Right renal cortex interstitium (tissue), 3 donors: Measurements from ENCODE around the gene MRE11. TPM values are rescaled to one million over a fixed set of nuclear protein-coding genes. Genes with fewer than 3 reads are reported as not detected.
"Not testable (repeated sequence)": the region's sequence is repeated elsewhere in the genome, so short reads cannot be mapped to it uniquely, and the experiment has no call there.

ENCODE experiments used
- DNase-seq, 3 donors: peaks; one replicate each; pipeline ENCODE4 v3.0.0-alpha.2; 2013; ENCODE audit warnings: low read depth in 3 of 3, low spot score in 2 of 3
- polyA plus RNA-seq, 3 donors: library from polyadenylated mRNA; unstranded; fragments of 120-200 nt; gene quantifications; one replicate each; pipeline ENCODE4 v1.2.1, GENCODE V29; 2013; ENCODE audit not compliant: insufficient read length in 3 of 3

The MRE11 gene
- polyA plus RNA-seq, 3 donors: 27.1 to 28.0 (median 27.8) TPM

DNA sequence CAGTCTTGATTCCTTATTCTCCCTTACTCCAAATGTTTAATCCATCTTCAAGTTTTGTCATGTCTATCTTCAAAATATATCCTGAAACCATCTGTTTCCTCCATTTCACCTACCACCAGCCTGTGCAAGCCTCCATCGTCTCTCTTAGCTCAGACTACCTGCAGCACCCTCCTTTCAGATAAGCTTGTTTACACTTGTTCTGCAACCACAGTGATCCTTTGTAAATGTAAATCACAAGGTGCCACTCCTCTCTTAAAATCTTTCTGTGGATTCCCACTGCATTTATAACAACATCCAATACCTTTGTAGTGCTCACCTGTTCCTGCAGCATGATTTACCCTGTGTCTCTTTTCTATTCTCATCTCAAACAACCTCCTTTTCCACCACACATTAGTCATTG, 60.6 kb downstream of the MRE11 start:
- DNase-seq: no peak

DNA sequence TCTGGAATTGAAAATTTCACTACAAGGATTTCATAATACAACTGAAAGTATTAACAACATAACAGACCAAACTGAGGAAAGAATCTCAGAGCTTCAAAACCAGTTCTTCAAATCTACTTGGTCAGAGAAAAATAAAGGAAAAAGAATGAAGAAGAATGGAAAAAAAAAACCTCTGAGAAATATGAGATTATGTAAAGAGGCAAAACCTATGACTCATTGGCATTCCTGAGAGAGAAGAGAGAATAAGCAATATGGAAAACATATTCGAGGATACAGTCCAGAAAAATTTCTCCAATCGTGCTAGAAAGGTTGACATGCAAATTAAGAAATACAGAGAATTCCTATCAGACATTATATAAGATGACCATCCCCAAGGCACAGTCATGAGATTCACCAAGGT, 69.0 kb downstream of the MRE11 start:
- DNase-seq: no peak

DNA sequence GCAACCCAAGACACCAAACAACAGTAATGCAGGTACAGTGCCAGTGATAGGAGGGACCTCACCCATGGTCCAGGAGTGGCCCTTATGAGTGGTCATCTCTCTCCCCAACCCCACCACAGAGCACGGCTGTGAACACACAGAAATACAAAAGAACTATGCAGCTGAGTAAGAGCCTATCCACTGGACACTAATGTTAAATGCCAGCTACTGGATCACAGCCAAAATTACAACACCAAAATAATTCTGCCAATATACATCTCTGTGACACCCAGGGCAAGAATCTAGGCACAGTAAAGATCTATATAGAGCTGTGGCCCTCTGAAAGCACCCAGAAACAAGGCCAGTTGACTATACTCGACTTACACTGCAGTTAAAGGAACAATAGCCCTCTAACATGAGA, 69.6 kb downstream of the MRE11 start:
- DNase-seq: no peak

DNA sequence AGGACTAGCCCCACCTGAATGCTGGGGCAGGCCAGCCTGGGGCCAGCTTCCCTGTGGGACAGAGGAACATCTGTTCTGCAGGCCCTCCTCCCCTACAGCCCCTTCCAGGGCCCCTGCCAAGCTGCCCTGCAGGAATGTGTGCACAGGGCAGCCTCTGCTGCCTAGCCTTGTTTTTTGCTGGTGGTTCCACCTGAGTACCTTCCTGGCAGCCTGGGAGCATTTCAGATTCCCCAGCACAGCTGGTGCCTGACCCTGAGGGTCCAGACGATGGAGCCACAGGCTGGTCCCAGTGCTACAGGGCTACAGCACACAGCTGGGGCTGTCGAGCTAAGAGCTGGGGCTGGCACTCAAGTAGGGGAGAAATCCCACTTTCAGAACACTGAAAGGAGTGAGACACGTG, 70.1 kb downstream of the MRE11 start:
- peak in 1 of 3 donors; percentile 47 for DNase-seq

DNA sequence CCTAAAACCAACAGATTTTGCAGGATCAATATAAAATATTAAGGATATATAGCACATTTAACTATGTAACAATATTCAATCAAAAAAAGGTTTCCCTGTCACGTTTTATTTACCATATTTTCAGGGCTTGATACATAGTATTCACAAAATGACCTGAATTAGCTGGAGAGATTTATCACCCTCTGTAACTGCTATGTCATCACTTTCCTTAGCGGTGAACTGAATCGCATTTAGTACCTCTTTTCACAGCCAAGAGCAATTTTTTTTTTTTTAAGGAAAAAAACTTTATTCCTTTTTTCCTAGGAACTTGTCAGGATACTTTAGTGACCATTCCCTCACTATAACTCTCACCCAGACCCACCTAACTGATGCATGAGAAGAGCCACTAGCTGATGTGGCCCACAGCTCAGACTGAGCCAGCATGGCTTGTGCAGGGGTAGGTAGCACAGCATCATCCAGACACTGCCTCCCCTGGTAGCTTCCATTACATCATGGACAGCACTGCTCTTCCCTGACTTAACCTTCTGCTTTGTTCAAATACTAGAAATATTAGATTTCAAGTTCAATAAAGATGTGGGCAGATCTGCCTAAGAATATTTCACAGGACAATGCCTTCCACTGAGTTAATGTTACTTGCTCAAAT, 75.4 kb downstream of the MRE11 start:
- DNase-seq: no peak

DNA sequence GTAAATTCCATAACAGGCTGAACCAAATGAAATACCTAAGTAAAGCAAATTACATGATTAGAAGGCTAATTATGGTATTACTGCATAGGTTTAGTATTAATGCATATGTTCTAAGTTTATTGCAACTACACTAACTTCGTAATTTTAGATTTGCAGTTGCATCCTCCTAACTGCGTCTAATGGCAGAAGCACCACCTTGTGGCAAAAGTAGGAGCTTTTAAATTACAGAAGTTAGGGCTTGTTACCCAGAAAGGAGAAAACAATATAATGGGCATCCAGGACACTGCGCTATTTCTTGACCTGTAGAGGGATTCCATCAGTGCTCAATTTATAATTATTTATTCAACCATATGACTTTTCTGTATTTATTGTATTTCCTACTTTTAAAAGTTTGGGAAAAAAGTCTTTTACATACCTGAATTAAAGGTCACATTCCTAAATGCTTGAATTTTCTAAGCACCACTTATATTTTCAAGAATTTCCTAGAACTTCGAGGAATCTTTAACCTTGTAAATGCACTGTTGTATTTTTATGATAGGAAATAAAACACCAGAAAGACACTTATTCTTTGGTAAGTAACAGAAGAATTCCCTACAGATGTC, 76.2 kb downstream of the MRE11 start:
- peak in 1 of 3 donors; percentile 29 for DNase-seq

DNA sequence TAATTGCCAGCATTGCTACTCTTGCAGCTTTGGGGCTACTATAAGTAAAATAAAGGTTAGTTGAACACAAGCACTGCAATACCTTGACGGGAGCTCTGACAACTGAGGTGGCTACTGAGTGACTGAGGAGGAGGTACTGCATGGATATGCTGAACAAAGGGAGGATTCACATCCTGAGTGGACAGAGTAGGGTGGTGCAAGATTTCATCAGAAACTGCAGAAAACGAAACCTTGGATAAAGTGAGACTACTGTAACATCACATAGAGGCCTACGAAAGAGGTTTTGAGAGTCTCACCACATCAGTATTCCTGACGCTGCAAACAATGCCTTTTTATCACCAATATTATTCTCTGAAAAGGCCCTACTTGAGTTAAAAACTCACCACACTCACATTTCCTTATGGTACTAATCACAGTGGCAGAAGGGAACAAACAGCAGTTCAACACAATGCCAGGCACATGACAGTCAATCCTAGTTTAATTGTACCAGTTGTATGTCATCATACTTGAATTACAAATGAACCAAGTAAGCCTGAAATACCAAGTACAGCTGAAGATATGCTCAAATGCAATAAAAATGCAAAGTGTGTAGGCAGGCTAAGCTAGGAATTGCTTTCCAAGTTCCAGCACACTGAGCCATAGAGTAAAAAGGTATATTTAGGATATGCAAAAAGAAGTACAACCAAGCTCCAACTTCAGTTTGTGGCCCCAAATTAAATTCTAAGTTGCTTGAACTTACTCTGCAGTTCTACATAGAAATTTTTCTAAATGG, 88.4 kb downstream of the MRE11 start:
- DNase-seq: no peak

DNA sequence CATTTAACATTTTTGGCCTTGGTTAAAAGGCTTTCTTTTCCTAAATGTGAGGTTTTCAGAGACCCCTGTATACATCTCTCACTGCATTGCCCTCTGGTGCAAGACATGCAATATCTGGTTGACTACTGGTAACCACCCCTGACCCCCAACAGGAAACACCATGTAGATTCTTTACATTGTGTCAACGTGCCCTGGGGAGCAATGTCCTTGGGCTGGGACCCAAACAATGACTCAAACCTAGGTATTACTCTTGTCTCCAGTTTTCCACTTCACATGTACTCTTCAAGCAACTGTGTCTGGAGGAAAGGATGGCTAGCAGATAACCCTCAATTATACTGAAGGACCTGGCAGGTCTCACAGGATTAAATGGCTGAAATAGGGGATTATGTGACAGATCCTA, 91.3 kb downstream of the MRE11 start:
- DNase-seq: no peak

DNA sequence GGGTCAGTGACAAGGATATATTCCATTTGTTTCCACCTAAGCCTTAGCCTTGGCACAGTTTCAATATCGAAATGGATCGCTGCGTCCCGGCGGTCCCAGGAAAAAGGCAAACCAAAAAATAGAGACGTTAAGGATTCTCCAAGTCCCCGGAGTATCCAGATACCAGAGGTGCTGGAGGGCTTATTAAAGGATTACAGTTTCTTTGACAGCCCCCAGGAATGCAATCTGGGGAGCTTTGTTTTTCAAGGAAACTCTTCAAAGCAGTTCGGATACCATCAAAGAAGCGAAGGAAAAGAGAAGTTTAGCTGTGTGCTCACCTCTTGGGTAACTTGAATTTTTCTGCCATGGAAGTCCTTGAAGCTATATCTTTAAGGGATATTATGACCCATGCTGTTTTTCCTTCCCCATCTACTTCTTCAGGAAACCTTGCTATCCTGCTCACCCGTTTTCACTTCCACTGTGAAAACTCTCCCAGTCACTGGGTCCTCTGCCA, 91.8 kb downstream of the MRE11 start:
- DNase-seq: no peak

DNA sequence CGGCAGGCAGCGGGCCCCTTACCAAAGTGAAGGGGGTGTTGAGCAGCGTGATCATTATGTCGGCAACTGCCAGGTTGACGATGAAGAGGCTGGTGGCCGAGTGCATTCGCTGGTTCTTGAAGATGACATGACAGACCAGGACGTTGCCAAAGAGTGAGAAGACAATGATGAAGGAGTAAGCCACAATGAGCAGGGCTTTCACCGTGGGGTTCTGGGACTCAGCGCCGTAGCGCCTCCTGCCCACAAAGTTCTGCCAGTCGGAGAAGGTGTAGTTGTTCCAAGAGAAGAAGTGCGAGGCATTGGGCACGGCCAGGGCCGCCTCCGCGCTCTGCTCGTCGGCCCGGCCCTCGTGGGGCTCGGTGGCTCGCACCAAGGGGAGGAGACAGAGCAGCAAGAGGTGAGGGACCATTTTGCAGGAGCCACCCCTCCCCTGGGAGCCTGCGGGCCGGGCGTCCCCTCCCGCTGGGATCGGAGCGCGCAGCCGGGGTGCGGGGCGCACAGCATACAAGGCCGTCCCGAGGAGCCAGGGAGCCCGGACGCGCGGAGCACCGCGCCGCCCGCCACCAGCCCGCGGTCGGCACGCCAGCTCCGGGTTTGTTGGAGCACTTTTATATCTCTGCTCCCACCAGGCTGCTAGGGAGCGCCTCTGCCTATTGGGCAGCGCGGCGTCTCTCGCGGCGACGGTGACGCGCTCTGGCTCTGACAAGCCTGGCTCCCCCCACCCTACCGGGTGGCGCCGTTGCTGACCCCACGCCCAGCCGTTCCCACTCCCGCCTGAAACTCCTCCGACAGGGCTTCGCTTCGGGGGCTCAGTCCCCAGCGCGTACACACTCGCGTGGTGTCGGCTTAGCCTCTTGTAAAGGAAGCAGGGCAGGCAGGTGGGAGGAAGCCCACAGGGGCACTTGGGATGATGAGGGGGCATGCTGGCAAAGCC, 92.5 kb downstream of the MRE11 start, which contains the start of gene GPR83:
TSS of gene GPR83 (minus strand) at position 581 of the 934 bp plus-strand sequence. CDS start at position 409, 172 bp downstream.
- DNase-seq: peak in 1 of 3 donors; percentile 27

DNA sequence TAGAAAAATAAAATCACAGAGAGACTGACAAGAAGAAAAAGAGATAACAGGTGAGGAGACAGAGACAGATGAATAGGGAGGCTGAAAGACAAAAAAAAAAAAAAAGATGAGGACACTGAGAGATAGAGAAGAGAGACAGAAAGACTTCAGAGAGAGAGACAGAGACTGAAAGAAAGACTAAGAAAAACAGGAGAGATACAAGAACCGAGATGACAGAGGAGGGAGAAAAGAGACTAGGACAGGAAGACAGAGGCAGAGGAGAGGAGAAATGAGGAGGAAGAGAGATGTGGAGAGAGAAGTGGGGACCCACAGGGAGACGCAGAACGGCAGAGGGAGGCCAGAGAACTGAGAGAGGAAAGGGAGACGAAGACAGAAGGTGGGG, 93.2 kb downstream of the MRE11 start:
- no peak for DNase-seq

DNA sequence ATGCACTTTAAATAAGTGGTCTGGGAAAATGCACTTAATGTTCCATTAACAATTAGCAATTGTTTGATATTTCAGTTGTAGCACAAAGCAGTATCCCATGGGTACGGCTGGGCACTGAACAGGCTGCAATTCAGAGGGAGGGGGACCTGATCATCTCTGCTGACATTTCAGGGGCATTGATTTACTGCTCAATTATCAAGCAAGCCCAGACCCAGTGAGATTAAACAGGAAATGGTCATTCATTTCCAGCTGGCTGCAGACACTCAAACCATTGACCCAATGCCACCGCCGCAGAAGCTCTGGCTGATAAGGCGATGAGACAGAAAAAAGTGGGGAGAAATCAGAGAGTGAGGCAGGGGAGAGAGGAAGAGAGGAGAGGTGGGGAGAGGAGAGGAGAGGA, 93.6 kb downstream of the MRE11 start:
- DNase-seq: no peak

DNA sequence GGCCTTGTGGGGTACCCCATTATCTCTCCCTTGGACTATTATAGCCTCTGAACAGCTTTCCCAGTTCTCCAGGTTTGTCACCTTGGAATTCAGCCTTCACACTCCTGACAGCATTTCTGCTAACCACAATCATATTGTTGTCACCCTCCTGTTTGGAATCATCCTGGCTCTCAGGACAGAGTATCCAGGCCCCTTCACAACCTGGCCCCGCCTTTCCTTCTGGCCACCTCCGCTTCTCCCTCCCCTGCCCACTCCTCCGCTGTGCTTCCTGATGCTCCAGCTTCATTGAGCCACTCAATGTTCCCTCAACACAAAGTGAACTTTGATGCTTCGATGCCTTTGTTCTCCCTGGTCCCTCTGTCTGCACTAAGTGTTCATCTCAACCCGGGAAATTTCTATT, 95.5 kb downstream of the MRE11 start:
- DNase-seq: no peak

DNA sequence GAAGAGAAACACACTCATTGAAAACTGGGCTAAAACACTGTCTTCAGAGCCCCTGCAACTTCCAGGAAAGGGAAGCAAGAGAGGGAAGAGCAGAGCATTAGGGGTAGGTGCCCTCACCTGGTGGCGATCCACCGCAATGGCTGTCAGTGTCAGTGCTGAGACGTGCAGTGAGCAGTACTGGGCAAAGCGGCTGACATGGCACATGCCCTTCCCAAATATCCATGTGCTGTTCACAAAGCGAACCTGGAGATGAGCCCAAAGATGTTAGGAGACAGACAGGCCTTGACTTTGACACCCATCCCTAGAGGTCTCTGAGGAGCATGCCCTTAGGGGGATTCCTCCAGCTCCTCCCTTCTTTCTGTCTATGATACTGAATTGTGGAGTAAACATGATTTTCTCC, 97.4 kb downstream of the MRE11 start:
- DNase-seq: no peak

DNA sequence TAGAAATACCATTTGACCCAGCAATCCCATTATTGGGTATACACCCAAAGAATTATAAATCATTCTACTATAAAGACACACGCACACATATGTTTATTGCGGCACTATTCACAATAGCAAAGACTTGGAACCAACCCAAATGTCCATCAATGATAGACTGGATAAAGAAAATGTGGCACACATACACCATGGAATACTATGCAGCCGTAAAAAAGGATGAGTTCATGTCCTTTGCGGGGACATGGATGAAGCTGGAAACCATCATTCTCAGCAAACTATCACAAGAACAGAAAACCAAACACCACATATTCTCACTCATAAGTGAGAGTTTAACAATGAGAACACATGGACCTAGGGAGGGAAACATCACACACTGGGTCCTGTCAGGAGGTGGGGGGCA, 101.7 kb downstream of the MRE11 start:
- DNase-seq: not testable (repeated sequence)

DNA sequence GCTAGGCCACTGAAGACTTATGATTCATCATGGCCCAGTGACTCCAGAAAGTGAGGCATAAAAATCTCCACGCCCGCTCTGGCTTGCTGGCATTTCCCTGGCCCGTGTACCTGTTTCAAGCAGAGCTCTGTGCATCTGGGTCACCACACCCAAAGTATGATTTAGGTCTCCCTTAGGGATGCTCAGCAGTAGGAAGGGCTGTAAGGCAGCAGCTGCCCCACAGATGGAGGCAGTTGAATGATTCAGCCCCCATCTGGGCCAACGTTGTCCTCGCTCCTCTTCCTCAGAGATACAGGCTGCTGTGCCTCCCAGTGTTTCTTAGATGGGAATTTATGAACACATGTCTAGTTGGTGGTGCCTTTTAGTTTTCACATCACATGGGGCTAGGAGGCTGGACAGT, 114.0 kb downstream of the MRE11 start:
- DNase-seq: no peak

DNA sequence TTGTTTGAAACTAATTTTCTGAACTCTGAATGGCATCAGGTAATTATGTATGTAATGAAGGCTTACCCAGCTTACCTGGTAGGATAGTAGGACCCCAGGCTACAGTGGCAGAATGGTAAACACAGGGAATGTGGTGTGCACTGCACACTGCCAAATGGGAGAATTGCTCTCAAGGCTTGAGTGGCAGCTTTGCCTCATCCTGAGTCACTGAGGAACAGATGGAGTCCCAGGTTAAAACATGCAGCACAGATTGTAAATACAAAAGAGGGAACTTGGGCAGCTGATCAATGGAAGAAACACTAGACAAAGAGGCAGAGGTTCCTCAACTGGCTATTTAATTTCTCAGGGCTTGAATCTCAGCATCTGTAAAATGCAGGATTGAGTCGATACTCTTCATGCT, 116.8 kb downstream of the MRE11 start:
- DNase-seq: no peak

DNA sequence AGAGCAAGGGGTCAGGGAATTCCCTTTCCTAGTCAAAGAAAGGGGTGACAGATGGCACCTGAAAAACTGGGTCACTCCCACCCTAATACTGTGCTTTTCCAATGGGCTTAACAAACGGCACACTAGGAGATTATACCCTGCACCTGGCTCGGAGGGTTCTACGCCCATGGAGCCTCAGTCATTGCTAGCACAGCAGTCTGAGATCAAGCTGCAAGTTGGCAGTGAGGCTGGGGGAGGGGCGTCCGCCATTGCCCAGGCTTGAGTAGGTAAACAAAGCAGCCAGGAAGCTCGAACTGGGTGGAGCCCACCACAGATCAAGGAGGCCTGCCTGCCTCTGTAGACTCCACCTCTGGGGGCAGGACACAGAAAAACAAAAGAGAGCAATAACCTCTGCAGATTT, 123.1 kb downstream of the MRE11 start:
- DNase-seq: not testable (repeated sequence)
